ENCODE results near the gene FBXO7. TPM values are rescaled to one million over a fixed set of nuclear protein-coding genes. Genes with fewer than 3 reads are reported as not detected.

FBXO7 gene
- total RNA-seq, 1 experiment from 2014 or later: 47.8 TPM

GRCh38 chr22:32531228-32531627 lies 56.6 kb downstream of the FBXO7 start:
- Histone ChIP-seq H3K27me3 (ENCODE audit: insufficient read depth, low read length) (no peaks in the 10 kb centered on the region), H3K79me1 (ENCODE audit: insufficient read depth, low read depth, low read length, poor library complexity, severe bottlenecking) (no peaks in the 10 kb centered on the region), H3K23ac (ENCODE audit: insufficient read length, low read depth, low read length) (no peak overlapping the region), H3T11ph (ENCODE audit: low read length) (no peak overlapping the region), H2BK15ac (ENCODE audit: low read depth, low read length) (no peak overlapping the region), H3K4me2 (ENCODE audit: insufficient read depth, insufficient read length, low read length) (no peak overlapping the region), H3K56ac (ENCODE audit: insufficient read length, low read depth, low read length) (no peak overlapping the region), H2BK5ac (ENCODE audit: insufficient read length, low read length) (no peak overlapping the region), H2BK20ac (ENCODE audit: low read depth, low read length, poor library complexity, severe bottlenecking) (no peak overlapping the region), H3K27ac (ENCODE audit: insufficient read length, low read depth, low read length) (no peak overlapping the region), H3K23me2 (ENCODE audit: insufficient read length, low read depth, low read length, poor library complexity, severe bottlenecking) (peaks cover 3% of the 10 kb centered on the region), H2AK5ac (ENCODE audit: insufficient read length, low read length) (no peak overlapping the region), H2BK12ac (ENCODE audit: insufficient read length, low read depth, low read length) (no peak overlapping the region), H4K20me1 (ENCODE audit: control insufficient read depth, insufficient read depth, insufficient read length) (no peaks in the 10 kb centered on the region), H4K91ac (ENCODE audit: insufficient read length, low read depth, low read length) (no peak overlapping the region), H3K9me3 (ENCODE audit: control insufficient read depth, low read depth, low read length) (no peaks in the 10 kb centered on the region), H3K79me2 (ENCODE audit: insufficient read depth, low read length) (no peaks in the 10 kb centered on the region), H3K4ac (ENCODE audit: low read depth, low read length) (no peak overlapping the region), H2AFZ (ENCODE audit: low read length) (no peak overlapping the region), H3K18ac (ENCODE audit: insufficient read length, low read depth, low read length) (no peak overlapping the region), H4K8ac (replicated peaks; ENCODE audit: insufficient read length, low read depth, low read length) (no peak overlapping the region), H4K5ac (ENCODE audit: insufficient read length, low read depth, low read length) (no peak overlapping the region), H2BK120ac (ENCODE audit: low read depth, low read length, poor library complexity, severe bottlenecking) (no peak overlapping the region), H3K14ac (ENCODE audit: insufficient read depth, low read length) (no peak overlapping the region), H3K4me1 (ENCODE audit: insufficient read depth, low read length) (no peaks in the 10 kb centered on the region), H3K9ac (ENCODE audit: extremely low read depth, insufficient read length, low read length) (no peak overlapping the region)
- peaks cover 0 to 9% (median 7%) of the 10 kb centered on the region in 3 experiments; a peak in 5 of 7 replicates for H3K36me3 Mint-ChIP-seq (ENCODE audit: insufficient read depth in 1 of 3, low read depth in 3 of 3)
- no CpG with 5 or more reads among the region's 7 CpGs for WGBS (ENCODE audit: extremely low coverage, insufficient read length, low lambda C conversion rate)
- H3K27me3 Mint-ChIP-seq (ENCODE audit: low read depth): peaks cover 3% of the 10 kb centered on the region
- H3K9me3 Mint-ChIP-seq: no peaks in the 10 kb centered on the region
- no peak for DNase-seq
- TF ChIP-seq CTCF (conservative IDR thresholded peaks at IDR 0.05): no peak
- H3K27ac Mint-ChIP-seq: peak overlapping the region in 1 of 3 experiments; percentile 98; a peak in 3 of 7 replicates
- no peak overlapping the region for H3K4me3 Mint-ChIP-seq
- peaks cover 9 to 10% of the 10 kb centered on the region in 2 experiments for H3K4me1 Mint-ChIP-seq

All from H9 (cell line).